RWPE2 (cell line): ENCODE data around the gene PLPPR5.

Experiments used
- ATAC-seq: fragments of 200-7000 bp; cut with Tn5 transposase; 3 replicates; pipeline ENCODE4 v1.9.1; 2021; ENCODE audit warnings: low read depth
- DNase-seq: peaks from one replicate; pipeline ENCODE4 v3.0.0-alpha.2; 2020; ENCODE audit warnings: low spot score
- H3K27ac ChIP-seq: fragments of 450-650 bp; 2 replicates; pipeline ENCODE4 v1.5.1; 2017; ENCODE audit warnings: mild to moderate bottlenecking; ENCODE audit not compliant: poor library complexity, severe bottlenecking
- H3K27me3 ChIP-seq: fragments of 250-450 bp; sonication (Bioruptor Pico); 2 replicates; pipeline ENCODE4 v1.5.1; 2021; ENCODE audit warnings: mild to moderate bottlenecking, moderate library complexity; ENCODE audit not compliant: insufficient read depth, poor library complexity, severe bottlenecking
- H3K36me3 ChIP-seq: fragments of 250-450 bp; sonication (Bioruptor Pico); 2 replicates; pipeline ENCODE4 v1.5.1; 2020; ENCODE audit warnings: low read depth, mild to moderate bottlenecking, moderate library complexity
- H3K4me1 ChIP-seq: fragments of 250-450 bp; sonication (Bioruptor Pico); 2 replicates; pipeline ENCODE4 v1.5.1; 2021; ENCODE audit warnings: mild to moderate bottlenecking, moderate library complexity; ENCODE audit not compliant: insufficient read depth, poor library complexity, severe bottlenecking
- H3K4me3 ChIP-seq: fragments of 250-450 bp; sonication (Bioruptor Pico); 2 replicates; pipeline ENCODE4 v1.5.1; 2021; ENCODE audit warnings: mild to moderate bottlenecking, moderate library complexity; ENCODE audit not compliant: severe bottlenecking
- H3K9me3 ChIP-seq: fragments of 250-450 bp; sonication (Bioruptor Pico); 2 replicates; pipeline ENCODE4 v1.5.1; 2021; ENCODE audit warnings: mild to moderate bottlenecking, moderate library complexity; ENCODE audit not compliant: severe bottlenecking
- CTCF ChIP-seq: fragments of 450-650 bp; IDR thresholded peaks from one replicate; pipeline ENCODE4 v1.5.1; 2017; ENCODE audit warnings: mild to moderate bottlenecking, moderate library complexity; ENCODE audit not compliant: poor library complexity, severe bottlenecking

The PLPPR5 gene

GRCh38 chr1:98903726-98904125, 100.9 kb downstream of the PLPPR5 start:
- Histone ChIP-seq H3K36me3 (no peaks in the 10 kb centered on the region), H3K27me3 (no peaks in the 10 kb centered on the region), H3K27ac (peak overlapping the region; percentile 41), H3K4me3 (no peak overlapping the region), H3K4me1 (peaks cover 22% of the 10 kb centered on the region), H3K9me3 (no peaks in the 10 kb centered on the region)
- ATAC-seq: no peak
- no peak for DNase-seq
- no peak for TF ChIP-seq CTCF

- DNase-seq: no peak
- peaks cover 22% of the 10 kb centered on the region for H3K4me1 ChIP-seq
- H3K9me3 ChIP-seq: no peaks in the 10 kb centered on the region
These were observed 101.4 kb downstream of the PLPPR5 start for GRCh38 chr1:98903261-98903660.

GRCh38 chr1:98898940-98899339, 105.7 kb downstream of the PLPPR5 start:
- H3K36me3 ChIP-seq: no peaks in the 10 kb centered on the region
- no peak for TF ChIP-seq CTCF
- no peak overlapping the region for H3K27ac ChIP-seq
- ATAC-seq (no peak), DNase-seq (no peak)
- H3K9me3 ChIP-seq: no peaks in the 10 kb centered on the region
- no peaks in the 10 kb centered on the region for H3K27me3 ChIP-seq
- H3K4me1 ChIP-seq: peaks cover 15% of the 10 kb centered on the region
- no peak overlapping the region for H3K4me3 ChIP-seq

More at GRCh38 chr1:98903261-98903660, 101.4 kb downstream of the PLPPR5 start:
- Histone ChIP-seq H3K27me3 (no peaks in the 10 kb centered on the region), H3K36me3 (no peaks in the 10 kb centered on the region), H3K27ac (peak overlapping the region; percentile 41), H3K4me3 (no peak overlapping the region)
- peak; percentile 98 for ATAC-seq
- TF ChIP-seq CTCF: no peak

GRCh38 chr1:98897479-98897878, 107.2 kb downstream of the PLPPR5 start:
- DNase-seq (no peak), ATAC-seq (no peak)
- Histone ChIP-seq H3K4me3 (no peak overlapping the region), H3K27me3 (no peaks in the 10 kb centered on the region), H3K36me3 (no peaks in the 10 kb centered on the region), H3K4me1 (peaks cover 2% of the 10 kb centered on the region), H3K27ac (no peak overlapping the region), H3K9me3 (no peaks in the 10 kb centered on the region)
- no peak for TF ChIP-seq CTCF

GRCh38 chr1:98896711-98897445, 107.8 kb downstream of the PLPPR5 start:
- no peak overlapping the region for H3K27ac ChIP-seq
- DNase-seq (no peak), ATAC-seq (no peak)
- H3K4me3 ChIP-seq: no peak overlapping the region
- no peaks in the 10 kb centered on the region for H3K9me3 ChIP-seq
- no peak for TF ChIP-seq CTCF
- H3K36me3 ChIP-seq: no peaks in the 10 kb centered on the region
- no peaks in the 10 kb centered on the region for H3K4me1 ChIP-seq
- H3K27me3 ChIP-seq: no peaks in the 10 kb centered on the region
